Measurements from ENCODE around the gene ATG12.

- no peak for TF ChIP-seq CTCF (conservative IDR thresholded peaks at IDR 0.05; ENCODE audit: low read length)
- TF ChIP-seq EZH2phosphoT487 (IDR thresholded peaks at IDR 0.05; ENCODE audit: borderline replicate concordance) = no peak
Measured at GRCh38 chr5:115811406-115811805, 30.0 kb downstream of the ATG12 start.
